Urinary bladder (tissue), 4 donors: ENCODE results near the gene TNRC18. TPM values are rescaled to one million over a fixed set of nuclear protein-coding genes. Genes with fewer than 3 reads are reported as not detected.
"Not testable (repeated sequence)": the region's sequence is repeated elsewhere in the genome, so short reads cannot be mapped to it uniquely, and the experiment has no call there.

ENCODE experiments used
- DNase-seq: peaks from one replicate; pipeline ENCODE4 v3.0.0-alpha.2; 2015; ENCODE audit errors: extremely low spot score
- H3K27ac ChIP-seq: one replicate; pipeline ENCODE4 v1.5.1; 2013; ENCODE audit warnings: low read depth, mild to moderate bottlenecking, moderate library complexity
- H3K36me3 ChIP-seq: one replicate; pipeline ENCODE4 v1.6.1; 2013; ENCODE audit warnings: mild to moderate bottlenecking, moderate library complexity; ENCODE audit not compliant: insufficient read depth
- H3K4me1 ChIP-seq: one replicate; pipeline ENCODE4 v1.6.1; 2013; ENCODE audit warnings: mild to moderate bottlenecking, moderate library complexity; ENCODE audit not compliant: insufficient read depth
- H3K4me3 ChIP-seq: one replicate; pipeline ENCODE4 v1.5.1; 2013; ENCODE audit warnings: low read depth, low read length
- WGBS: extraction: QIAGEN DNeasy Blood & Tissue Kit; methylation state at CpG from one replicate; pipeline ENCODE4 v1.1.7; 2013; 5-methylcytosine and 5-hydroxymethylcytosine counted together
- polyA plus RNA-seq: library from polyadenylated mRNA; stranded (reverse); fragments of 200-250 nt; gene quantifications from one replicate; pipeline ENCODE4 v1.2.3, GENCODE V29; 2013
- total RNA-seq: library from RNA; depleted of rRNA; stranded (reverse); fragments of >200 nt; gene quantifications from one replicate; pipeline ENCODE4 v1.2.3, GENCODE V29; 2014
- donor health status: healthy with polysubstance abuse.
- donor health status: healthy.

The TNRC18 gene
- total and polyA plus RNA-seq, 2 donors, result 63.0 to 76.8 TPM

DNA sequence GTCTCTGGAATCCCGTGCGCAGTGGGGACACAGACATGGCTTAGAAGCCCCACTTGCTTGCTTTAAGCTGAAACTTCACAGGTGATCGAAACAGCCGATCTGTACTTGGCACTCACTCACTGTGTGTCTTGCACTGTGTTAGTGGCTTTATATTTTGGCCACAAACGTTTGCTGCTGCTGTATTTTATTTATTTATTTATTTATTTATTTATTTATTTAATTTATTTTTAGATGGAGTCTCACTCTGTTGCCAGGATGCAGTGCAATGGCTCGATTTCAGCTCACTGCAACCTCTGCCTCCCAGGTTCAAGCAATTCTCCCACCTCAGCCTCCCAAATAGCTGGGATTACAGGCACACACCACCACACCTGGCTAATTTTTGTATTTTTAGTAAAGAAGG is 63.6 kb downstream of the TNRC18 start:
- DNase-seq, H3K4me3 ChIP-seq, H3K36me3 ChIP-seq, H3K27ac ChIP-seq, H3K4me1 ChIP-seq: not testable (repeated sequence)
- WGBS, result 75% methylated on average over 6 of the region's 6 CpGs

DNA sequence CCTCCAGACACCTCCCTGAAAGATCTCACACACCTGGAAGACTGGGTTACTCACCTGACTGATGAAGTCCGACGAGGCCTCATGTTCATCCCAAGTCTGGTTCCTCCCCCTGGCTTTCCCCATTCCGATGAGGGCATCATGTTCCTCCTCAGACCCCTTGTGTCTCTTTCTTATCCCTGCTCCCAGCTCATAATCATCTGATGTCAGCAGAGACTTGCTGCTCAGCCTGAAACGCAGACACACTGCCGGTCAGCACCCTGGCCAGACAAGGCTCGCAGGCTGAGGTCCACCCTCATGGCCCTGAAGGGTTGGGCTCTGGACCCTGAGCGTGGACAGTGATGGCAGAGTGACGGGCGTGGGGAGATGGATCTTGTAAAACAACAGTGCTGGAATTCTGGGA is 64.3 kb downstream of the TNRC18 start:
- WGBS, result 80% methylated on average over 9 of the region's 9 CpGs
- Histone ChIP-seq H3K36me3 (no peaks in the 10 kb centered on the region), H3K4me3 (no peak overlapping the region), H3K4me1 (no peaks in the 10 kb centered on the region), H3K27ac (no peak overlapping the region)
- DNase-seq, result no peak

DNA sequence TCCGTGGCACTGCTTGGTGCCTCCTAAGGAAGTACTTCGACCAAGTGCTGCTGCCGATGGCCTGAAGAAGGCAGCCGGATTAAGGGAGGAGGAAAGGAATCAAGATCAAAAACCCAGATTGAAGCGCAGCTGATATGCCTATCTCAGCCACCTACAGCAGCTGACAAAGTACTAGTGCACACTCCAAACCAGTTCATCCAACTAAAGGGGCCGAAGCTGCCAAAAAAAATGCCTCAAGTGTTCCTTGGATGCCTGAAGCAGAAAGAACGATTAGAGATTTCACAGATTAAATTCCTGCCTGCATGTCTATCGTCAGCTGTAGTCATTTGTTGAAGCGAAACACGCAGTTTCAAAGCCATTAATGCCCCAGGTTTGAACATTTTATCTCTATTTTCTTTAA is 65.7 kb downstream of the TNRC18 start:
- Histone ChIP-seq H3K4me1 (no peaks in the 10 kb centered on the region), H3K27ac (no peak overlapping the region), H3K4me3 (no peak overlapping the region), H3K36me3 (no peaks in the 10 kb centered on the region)
- 55% methylated on average over 10 of the region's 10 CpGs for WGBS
- no peak for DNase-seq

DNA sequence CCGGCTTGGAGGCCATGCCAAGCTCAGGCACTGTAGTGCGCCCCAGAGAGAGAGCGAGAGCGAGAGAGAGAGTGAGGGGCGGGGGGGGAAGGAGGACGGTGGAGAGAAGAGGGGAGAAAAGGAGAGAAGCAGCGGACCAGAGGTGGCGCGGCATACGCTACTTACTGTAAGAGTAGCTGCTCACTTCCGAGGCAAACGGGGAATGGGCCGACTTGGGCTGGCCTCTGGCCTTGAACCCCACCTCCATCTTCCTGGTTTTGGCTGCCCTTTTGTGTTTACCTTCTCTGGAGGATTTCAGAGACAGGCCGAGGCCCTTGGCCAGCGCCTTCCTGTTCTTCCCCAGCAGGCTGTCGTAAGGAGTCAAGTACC is 66.9 kb downstream of the TNRC18 start:
- Histone ChIP-seq H3K4me1 (no peaks in the 10 kb centered on the region), H3K36me3 (peaks cover 1% of the 10 kb centered on the region), H3K4me3 (no peak overlapping the region), H3K27ac (no peak overlapping the region)
- 85% methylated on average over 15 of the region's 16 CpGs for WGBS
- DNase-seq, result no peak

DNA sequence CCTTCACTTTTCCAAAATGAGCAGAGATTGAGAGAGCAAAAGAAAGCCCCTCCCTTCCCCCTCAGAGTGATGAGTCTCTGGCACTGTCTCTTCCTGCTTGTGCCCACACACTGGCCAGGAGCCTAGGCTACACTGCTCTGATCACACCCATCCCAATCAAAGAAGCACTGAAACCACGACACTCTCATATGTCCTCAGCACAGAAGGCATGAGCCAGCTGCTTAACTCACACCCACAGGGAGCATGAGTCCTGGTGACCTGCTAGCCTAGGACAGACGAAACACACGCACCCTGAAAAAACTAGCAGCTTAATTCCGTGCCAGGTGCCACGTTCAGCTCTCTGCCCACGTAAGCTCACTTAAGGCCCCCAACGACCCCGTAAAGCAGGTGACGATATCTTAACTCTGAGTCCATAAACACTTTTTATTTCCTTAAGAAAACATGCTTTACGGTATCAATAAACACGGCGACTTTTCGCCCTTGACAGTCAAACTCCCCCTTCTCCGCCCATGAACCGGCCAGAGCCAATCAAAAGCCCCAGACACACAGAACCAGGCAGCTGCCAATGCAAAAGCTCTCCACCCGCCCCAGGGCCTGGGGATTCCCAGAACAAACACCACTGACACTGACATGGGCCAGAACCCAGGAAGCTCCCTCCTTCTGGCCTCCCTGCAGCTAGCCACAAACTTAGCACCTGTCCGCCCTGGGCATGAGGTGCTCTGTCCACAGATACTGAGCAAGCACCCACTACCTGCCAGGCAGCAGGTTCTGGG is 69.0 kb downstream of the TNRC18 start:
- WGBS, result 27% methylated on average over 17 of the region's 17 CpGs
- H3K4me1 ChIP-seq, result no peaks in the 10 kb centered on the region
- peaks cover 4% of the 10 kb centered on the region for H3K36me3 ChIP-seq
- DNase-seq, result no peak
- no peak overlapping the region for H3K27ac ChIP-seq
- H3K4me3 ChIP-seq, result no peak overlapping the region

DNA sequence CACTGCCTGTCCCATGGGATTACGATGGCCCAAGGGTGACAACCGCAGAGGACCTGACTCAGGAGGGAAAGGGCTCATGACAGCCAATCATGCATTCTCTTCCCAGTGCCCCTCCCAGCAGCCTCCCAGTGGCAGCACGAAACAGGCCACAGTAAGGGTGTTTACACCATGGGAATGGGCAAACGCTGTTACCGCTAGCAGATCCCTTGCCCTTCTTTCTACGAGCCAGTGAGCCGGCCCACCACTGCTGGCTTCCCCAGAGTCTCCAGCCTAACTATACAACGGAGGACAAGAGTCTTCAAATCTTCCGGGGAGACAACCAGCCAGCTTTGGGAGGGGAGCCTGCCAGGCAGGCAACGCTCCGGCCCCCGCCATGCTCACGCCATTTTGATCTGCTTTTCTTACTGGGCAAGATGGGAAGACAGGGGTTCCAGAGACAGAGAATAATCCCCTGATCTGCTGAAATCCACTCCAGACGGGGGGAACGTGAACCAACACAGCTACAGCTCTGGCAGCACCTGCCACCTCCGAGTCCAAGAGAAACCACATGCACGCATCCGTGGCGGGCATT is 71.1 kb downstream of the TNRC18 start:
- WGBS, result 95% methylated on average over 19 of the region's 19 CpGs
- no peaks in the 10 kb centered on the region for H3K4me1 ChIP-seq
- no peak for DNase-seq
- peaks cover 4% of the 10 kb centered on the region for H3K36me3 ChIP-seq
- no peak overlapping the region for H3K27ac ChIP-seq
- no peak overlapping the region for H3K4me3 ChIP-seq

DNA sequence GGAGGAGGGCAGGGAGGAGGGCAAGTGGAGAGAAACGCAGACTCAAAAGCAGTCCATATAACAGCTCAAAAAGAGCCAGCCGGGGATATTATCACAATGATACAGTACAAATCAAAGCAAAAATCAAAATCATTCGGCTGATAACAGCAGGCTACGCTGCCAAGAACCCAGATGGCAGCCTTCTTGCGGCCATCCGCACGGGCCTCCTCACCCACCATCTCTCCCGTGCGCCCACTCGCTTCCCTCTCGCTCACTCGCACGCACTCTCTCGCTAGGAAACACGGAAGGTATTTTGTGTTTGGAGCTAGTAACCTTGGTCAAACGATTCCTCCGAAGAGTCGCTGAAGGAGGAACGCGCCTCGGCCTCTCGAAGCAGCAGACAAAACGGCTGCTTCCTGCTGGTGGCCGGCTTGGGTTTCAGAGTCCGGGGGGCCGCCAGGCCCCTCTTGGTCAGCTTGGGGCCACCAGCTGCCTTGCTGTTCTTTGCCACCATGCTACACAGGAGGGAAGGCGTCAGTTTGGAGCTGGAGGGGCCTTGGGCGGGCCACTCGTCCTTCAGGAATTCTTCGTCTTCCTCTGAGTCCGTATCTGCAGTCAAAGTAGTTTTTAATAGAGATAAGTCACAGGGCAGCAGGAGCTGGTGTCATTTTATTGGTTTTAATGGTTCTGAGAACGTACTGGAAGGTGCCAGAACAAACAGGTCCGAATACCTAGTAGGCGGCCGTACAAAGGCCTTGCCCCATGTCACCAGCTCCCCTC is 71.9 kb downstream of the TNRC18 start:
- Histone ChIP-seq H3K36me3 (peaks cover 4% of the 10 kb centered on the region), H3K4me1 (no peaks in the 10 kb centered on the region), H3K27ac (no peak overlapping the region), H3K4me3 (no peak overlapping the region)
- no peak for DNase-seq
- 88% methylated on average over 35 of the region's 35 CpGs for WGBS

DNA sequence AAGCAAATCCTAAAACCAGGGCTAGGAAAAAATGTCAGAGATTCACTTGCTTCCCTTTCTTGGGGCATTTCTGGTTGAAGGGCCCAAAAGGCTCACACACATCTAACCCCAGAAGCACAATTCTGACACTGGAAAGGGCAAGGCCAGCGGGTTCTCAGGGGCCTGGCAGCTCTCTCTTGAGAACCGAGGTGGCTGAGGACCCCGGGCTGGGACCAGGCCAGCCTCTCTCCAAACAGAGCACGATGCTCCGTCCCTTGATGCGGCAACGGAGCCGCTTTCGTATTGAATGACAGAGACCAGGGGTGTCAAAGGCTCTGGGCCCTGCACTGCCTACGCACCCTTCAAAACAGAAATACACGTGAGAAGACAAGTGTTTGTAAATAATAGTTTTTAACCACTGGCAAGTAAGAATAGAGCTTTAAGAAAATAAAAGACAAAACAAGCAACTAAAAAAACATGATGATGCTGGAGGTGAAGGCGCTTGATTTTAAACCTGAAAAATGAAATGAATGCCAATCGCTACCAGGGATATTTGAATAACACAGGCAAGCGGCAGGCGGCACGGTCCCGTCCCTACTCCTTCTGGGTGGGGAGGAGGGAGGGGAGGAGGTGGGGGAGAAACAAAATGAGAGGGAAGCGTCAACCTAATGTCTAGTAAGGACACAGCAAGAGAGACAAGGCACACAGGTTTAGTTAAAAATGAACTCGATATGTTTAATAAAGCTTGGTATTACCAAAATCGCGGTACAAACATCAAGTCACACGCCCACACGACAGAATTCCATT is 72.8 kb downstream of the TNRC18 start:
- no peak for DNase-seq
- WGBS, result 87% methylated on average over 23 of the region's 23 CpGs
- Histone ChIP-seq H3K4me1 (no peaks in the 10 kb centered on the region), H3K36me3 (peaks cover 4% of the 10 kb centered on the region), H3K27ac (no peak overlapping the region), H3K4me3 (no peak overlapping the region)

DNA sequence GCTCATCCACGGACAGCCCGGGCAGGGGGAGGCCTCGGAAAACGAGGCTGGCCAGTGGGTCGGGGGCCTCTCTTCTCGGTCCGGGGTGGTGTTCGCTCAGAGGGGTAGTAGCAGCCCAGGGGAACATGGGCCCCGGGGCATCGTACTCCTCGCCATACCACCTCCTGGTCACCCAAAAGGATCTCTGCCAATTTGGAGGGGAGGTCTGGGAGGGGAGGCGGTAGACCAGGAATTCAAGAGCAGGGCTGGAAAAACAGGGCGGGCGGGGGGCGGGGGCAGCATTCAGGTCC is 73.5 kb downstream of the TNRC18 start:
- Histone ChIP-seq H3K36me3 (peaks cover 4% of the 10 kb centered on the region), H3K4me1 (no peaks in the 10 kb centered on the region), H3K27ac (no peak overlapping the region), H3K4me3 (no peak overlapping the region)
- WGBS, result 67% methylated on average over 15 of the region's 15 CpGs
- DNase-seq, result no peak

DNA sequence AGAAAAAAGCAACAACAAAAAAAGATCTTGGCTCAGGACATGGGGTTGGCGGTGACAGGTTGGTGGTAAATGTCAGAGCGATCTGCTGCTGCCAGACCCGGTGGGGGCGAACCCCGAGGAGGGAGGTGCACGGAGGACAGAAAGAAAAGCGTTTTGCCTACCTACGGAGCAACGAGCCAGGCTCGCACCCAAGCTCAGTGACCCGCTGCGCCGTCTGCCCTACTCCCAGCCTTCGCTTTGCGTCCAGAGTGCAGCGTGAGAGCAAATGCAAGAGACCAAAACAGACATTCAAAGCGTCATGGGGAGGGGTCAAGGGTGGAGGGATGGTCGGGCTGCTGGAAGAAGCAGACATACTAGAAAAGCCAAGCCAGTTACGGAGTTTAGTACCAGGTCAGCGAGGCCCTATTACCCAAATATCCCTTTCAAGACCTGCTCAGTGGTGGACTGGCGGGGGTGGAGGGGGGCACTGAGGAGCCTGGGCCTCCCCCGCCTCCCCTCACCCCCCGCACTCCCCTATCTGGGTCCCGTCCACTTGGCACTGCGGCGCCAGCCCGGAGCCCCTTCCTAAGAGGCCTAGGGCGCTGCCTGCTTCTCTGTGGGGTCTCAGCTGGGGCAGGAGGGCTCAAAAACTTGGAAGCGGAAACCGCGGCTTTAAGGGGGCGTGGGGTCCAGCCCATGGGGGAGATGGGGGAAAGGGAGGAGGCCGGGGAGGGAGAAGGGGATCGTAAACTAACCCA is 74.0 kb downstream of the TNRC18 start:
- Histone ChIP-seq H3K4me1 (no peaks in the 10 kb centered on the region), H3K4me3 (no peak overlapping the region)
- 49% methylated on average over 34 of the region's 34 CpGs for WGBS

DNA sequence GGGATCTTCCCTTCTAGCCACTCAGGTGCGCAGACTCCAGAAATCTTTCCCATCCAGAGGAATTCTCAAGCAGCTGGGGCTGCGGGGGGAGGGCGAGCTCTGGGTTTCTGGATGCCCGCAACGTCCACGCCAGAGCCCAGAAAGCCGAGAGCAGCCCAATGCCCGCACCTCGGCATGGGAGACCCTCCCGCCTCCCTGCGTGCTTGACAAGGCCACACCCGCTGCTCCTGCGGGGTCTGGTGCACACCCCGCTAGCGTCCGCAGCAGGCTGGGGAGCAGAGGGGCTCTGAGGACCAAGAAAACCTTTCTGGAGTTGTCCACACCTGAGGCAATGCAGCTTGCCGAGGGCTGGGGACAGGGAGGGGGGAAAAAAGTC is 74.6 kb downstream of the TNRC18 start:
- 76% methylated on average over 17 of the region's 17 CpGs for WGBS
- H3K27ac ChIP-seq, result no peak overlapping the region

More for the DNA sequence above, 74.0 kb downstream of the TNRC18 start:
- Histone ChIP-seq H3K27ac (no peak overlapping the region), H3K36me3 (peaks cover 4% of the 10 kb centered on the region)
- DNase-seq, result no peak

DNA sequence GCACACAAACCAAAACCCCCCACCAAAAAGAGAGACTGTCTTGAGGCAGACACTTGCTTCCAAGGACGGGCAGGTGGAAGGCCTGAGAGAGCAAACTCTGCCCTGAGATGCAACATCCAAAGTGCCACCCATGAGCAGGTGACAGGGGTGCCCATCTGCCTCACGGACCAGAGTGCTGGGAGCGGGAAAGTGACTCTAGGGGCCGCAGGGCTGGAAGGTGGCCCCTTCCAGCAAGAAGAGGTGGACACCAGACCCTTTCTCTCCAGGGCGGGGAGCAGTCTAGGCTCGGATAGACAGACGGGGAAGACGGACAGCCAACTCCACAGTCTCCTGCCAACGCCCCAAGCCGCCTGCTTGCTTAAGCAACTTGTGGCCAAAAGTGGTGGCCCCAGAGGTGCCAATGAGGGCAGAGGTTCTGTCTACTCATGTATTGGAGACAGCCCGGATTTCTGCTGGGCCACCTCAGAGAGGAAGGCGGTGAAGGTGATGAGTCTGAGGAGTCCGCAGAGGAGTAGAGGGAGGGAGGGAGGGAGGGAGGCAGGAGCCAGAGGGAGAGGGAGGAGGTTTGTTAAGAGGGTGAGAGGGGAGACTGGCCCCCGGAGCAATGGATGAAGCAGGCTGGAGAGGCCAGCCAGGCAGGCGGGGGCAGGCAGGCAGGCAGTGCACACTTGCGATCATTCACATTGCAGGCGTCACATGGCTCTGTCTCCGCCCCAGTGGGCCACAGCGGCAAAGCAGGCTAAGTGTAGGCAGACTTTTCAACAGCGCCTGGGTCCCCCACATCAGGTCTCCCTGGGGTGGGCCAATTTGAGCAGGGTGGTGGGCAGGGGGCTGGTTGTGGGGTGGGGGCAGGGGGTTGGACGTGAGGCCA is 75.3 kb downstream of the TNRC18 start:
- no peak for DNase-seq
- no peaks in the 10 kb centered on the region for H3K4me1 ChIP-seq
- 85% methylated on average over 21 of the region's 21 CpGs for WGBS
- no peak overlapping the region for H3K4me3 ChIP-seq
- H3K36me3 ChIP-seq, result peaks cover 6% of the 10 kb centered on the region
- H3K27ac ChIP-seq, result no peak overlapping the region

More for the DNA sequence above, 74.6 kb downstream of the TNRC18 start:
- Histone ChIP-seq H3K36me3 (peaks cover 4% of the 10 kb centered on the region), H3K4me3 (no peak overlapping the region), H3K4me1 (no peaks in the 10 kb centered on the region)
- no peak for DNase-seq
